HepG2 (cell line): ENCODE measurements around the gene PELI3. TPM values are rescaled to one million over a fixed set of nuclear protein-coding genes. Genes with fewer than 3 reads are reported as not detected.

Experiments used
- ATM ChIP-seq: fragments of 450-650 bp; IDR thresholded peaks from 2 replicates; pipeline ENCODE4 v1.7.1; 2017; ENCODE audit warnings: mild to moderate bottlenecking, borderline replicate concordance
- ETV5 ChIP-seq: IDR thresholded peaks from 2 replicates; pipeline ENCODE4 v1.6.1; 2018; ENCODE audit warnings: missing biosample characterization, missing genetic modification reagents, inconsistent platforms, borderline replicate concordance
- FOXM1 ChIP-seq: sonication (generic); formaldehyde crosslinking; IDR thresholded peaks from 2 replicates; pipeline ENCODE4 v1.5.0; 2020; ENCODE audit warnings: missing genetic modification reagents
- HHEX ChIP-seq: IDR thresholded peaks from 2 replicates; pipeline ENCODE4 v1.6.1; 2016; ENCODE audit warnings: control low read depth
- HOMEZ ChIP-seq: IDR thresholded peaks from 2 replicates; pipeline ENCODE4 v1.6.1; 2016; ENCODE audit warnings: low read depth
- LCORL ChIP-seq, 2 experiments: fragments of 450-650 bp in 1 of 2; sonication (generic) in 1 of 2; formaldehyde crosslinking in 1 of 2; IDR thresholded peaks; 2 replicates each; pipeline versions ENCODE4 v1.5.0 to v1.6.1; 2017 to 2020; ENCODE audit warnings: antibody characterized with exemption in 1 of 2, missing genetic modification reagents in 1 of 2
- MTA1 ChIP-seq: sonication (generic); formaldehyde crosslinking; IDR thresholded peaks from 2 replicates; pipeline ENCODE4 v1.4.0; 2020; ENCODE audit warnings: missing genetic modification reagents, mild to moderate bottlenecking, borderline replicate concordance
- NFE2L1 ChIP-seq: sonication (generic); formaldehyde crosslinking; IDR thresholded peaks from 2 replicates; pipeline ENCODE4 v1.4.0; 2020; ENCODE audit warnings: missing genetic modification reagents, mild to moderate bottlenecking, borderline replicate concordance
- RBM39 ChIP-seq: fragments of 200-400 bp; formaldehyde crosslinking; IDR thresholded peaks from one replicate; pipeline ENCODE4 v1.6.1; 2018; ENCODE audit warnings: antibody characterized with exemption, mild to moderate bottlenecking, low read depth, low read length; ENCODE audit not compliant: poor library complexity, severe bottlenecking
- RNF2 ChIP-seq: fragments of 450-650 bp; conservative IDR thresholded peaks from 2 replicates; pipeline ENCODE4 v1.6.1; 2016; ENCODE audit warnings: low read depth
- SALL2 ChIP-seq: sonication (generic); formaldehyde crosslinking; IDR thresholded peaks from 2 replicates; pipeline ENCODE4 v1.8.1; 2023; ENCODE audit warnings: mild to moderate bottlenecking, missing genetic modification reagents, inconsistent platforms
- SNAPC2 ChIP-seq: sonication (generic); formaldehyde crosslinking; IDR thresholded peaks from 2 replicates; pipeline ENCODE4 v1.8.1; 2022; ENCODE audit warnings: mild to moderate bottlenecking, missing genetic modification reagents
- SSRP1 ChIP-seq: IDR thresholded peaks from 2 replicates; pipeline ENCODE4 v1.6.1; 2016; ENCODE audit warnings: control low read depth
- TSC22D2 ChIP-seq: sonication (generic); formaldehyde crosslinking; IDR thresholded peaks from 2 replicates; pipeline ENCODE4 v1.5.1; 2020; ENCODE audit warnings: missing genetic modification reagents, mild to moderate bottlenecking, borderline replicate concordance
- ZBTB21 ChIP-seq: sonication (generic); formaldehyde crosslinking; IDR thresholded peaks from 2 replicates; pipeline ENCODE4 v1.4.0; 2020; ENCODE audit warnings: missing genetic modification reagents
- ZNF30 ChIP-seq: sonication (generic); formaldehyde crosslinking; IDR thresholded peaks from 2 replicates; pipeline ENCODE4 v1.5.0; 2020; ENCODE audit warnings: mild to moderate bottlenecking, missing genetic modification reagents
- ZNF337 ChIP-seq: sonication (generic); formaldehyde crosslinking; IDR thresholded peaks from 2 replicates; pipeline ENCODE4 v1.5.1; 2020; ENCODE audit warnings: missing genetic modification reagents, low read depth, mild to moderate bottlenecking, borderline replicate concordance
- ZNF674 ChIP-seq: sonication (generic); formaldehyde crosslinking; IDR thresholded peaks from 2 replicates; pipeline ENCODE4 v1.5.0; 2020; ENCODE audit warnings: low read depth, mild to moderate bottlenecking, missing genetic modification reagents
- ZNF883 ChIP-seq: sonication (generic); formaldehyde crosslinking; IDR thresholded peaks from 2 replicates; pipeline ENCODE4 v1.5.1; 2020; ENCODE audit warnings: mild to moderate bottlenecking, missing genetic modification reagents; ENCODE audit errors: not compliant biosample characterization
- ZSCAN29 ChIP-seq: sonication (generic); formaldehyde crosslinking; conservative IDR thresholded peaks from 2 replicates; pipeline ENCODE4 v1.4.0; 2020; ENCODE audit warnings: mild to moderate bottlenecking, missing genetic modification reagents
- polyA plus RNA-seq, 8 experiments: library from polyadenylated mRNA; depleted of rRNA in 3 of 8; stranded (reverse) in 7 of 8; unstranded in 1 of 8; fragments of >200 nt; fragmentation: Illumina TruSeq in 4 of 8; extraction: Trizol in 4 of 8; gene quantifications; 2 replicates each; pipeline versions ENCODE4 v1.2.1 to v1.2.3, GENCODE V29; 2011 to 2016; ENCODE audit warnings: low read depth in 4 of 8, missing spikeins in 1 of 8, mixed read lengths in 1 of 8; ENCODE audit not compliant: insufficient read depth in 1 of 8
- total RNA-seq, 5 experiments: library from RNA; depleted of rRNA; stranded (reverse); fragments of >200 nt; fragmentation: Illumina TruSeq; extraction: Trizol; gene quantifications; 2 replicates each; pipeline ENCODE4 v1.2.3, GENCODE V29; 2016; ENCODE audit warnings: low read depth in 1 of 5
- TF ChIP-seq, protein P1 (sequence below): sonication (generic); formaldehyde crosslinking; IDR thresholded peaks from 2 replicates; pipeline ENCODE4 v1.4.0; 2020; ENCODE audit warnings: missing genetic modification reagents, borderline replicate concordance
- TF ChIP-seq, protein P2 (sequence below): sonication (generic); formaldehyde crosslinking; IDR thresholded peaks from 2 replicates; pipeline ENCODE4 v1.4.0; 2020; ENCODE audit warnings: missing genetic modification reagents
- TF ChIP-seq, protein P3 (sequence below): IDR thresholded peaks from 2 replicates; pipeline ENCODE4 v1.6.1; 2016

Gene PELI3
- total and polyA plus RNA-seq, 2 of the 13 experiments (the other 11 are each of a cell fraction or from before 2014, with no cell fraction given), result 2.0 to 4.0 TPM

GRCh38 chr11:66479394-66480116 is 12.8 kb downstream of the PELI3 start (continued):
- TF ChIP-seq ZNF30 (CRISPR knock-in tag) (no peak), HOMEZ (CRISPR knock-in tag) (no peak), SSRP1 (CRISPR knock-in tag) (no peak), RBM39 (no peak), ZNF674 (no peak), NFE2L1 (CRISPR knock-in tag) (no peak), SNAPC2 (CRISPR knock-in tag) (no peak), SALL2 (0 out of 2 replicates have a peak, but pooled peaks have one; percentile 11), ZNF337 (CRISPR knock-in tag) (no peak), FOXM1 (CRISPR knock-in tag) (no peak), ATM (no peak), MTA1 (CRISPR knock-in tag) (peak; percentile 52; the same call in 1 of the 2 replicates), ZNF883 (CRISPR knock-in tag) (no peak), ETV5 (CRISPR knock-in tag) (no peak), HHEX (CRISPR knock-in tag) (no peak), RNF2 (no peak), TSC22D2 (CRISPR knock-in tag) (no peak), LCORL (IDR thresholded peaks at IDR 0.05) (no peak), LCORL (CRISPR knock-in tag; IDR thresholded peaks at IDR 0.05) (no peak), ZSCAN29 (CRISPR knock-in tag) (no peak), ZBTB21 (no peak; the same call in 1 of the 2 replicates)
- TF ChIP-seq, protein P1, sequence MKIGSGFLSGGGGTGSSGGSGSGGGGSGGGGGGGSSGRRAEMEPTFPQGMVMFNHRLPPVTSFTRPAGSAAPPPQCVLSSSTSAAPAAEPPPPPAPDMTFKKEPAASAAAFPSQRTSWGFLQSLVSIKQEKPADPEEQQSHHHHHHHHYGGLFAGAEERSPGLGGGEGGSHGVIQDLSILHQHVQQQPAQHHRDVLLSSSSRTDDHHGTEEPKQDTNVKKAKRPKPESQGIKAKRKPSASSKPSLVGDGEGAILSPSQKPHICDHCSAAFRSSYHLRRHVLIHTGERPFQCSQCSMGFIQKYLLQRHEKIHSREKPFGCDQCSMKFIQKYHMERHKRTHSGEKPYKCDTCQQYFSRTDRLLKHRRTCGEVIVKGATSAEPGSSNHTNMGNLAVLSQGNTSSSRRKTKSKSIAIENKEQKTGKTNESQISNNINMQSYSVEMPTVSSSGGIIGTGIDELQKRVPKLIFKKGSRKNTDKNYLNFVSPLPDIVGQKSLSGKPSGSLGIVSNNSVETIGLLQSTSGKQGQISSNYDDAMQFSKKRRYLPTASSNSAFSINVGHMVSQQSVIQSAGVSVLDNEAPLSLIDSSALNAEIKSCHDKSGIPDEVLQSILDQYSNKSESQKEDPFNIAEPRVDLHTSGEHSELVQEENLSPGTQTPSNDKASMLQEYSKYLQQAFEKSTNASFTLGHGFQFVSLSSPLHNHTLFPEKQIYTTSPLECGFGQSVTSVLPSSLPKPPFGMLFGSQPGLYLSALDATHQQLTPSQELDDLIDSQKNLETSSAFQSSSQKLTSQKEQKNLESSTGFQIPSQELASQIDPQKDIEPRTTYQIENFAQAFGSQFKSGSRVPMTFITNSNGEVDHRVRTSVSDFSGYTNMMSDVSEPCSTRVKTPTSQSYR, result no peak
- TF ChIP-seq, protein P2, sequence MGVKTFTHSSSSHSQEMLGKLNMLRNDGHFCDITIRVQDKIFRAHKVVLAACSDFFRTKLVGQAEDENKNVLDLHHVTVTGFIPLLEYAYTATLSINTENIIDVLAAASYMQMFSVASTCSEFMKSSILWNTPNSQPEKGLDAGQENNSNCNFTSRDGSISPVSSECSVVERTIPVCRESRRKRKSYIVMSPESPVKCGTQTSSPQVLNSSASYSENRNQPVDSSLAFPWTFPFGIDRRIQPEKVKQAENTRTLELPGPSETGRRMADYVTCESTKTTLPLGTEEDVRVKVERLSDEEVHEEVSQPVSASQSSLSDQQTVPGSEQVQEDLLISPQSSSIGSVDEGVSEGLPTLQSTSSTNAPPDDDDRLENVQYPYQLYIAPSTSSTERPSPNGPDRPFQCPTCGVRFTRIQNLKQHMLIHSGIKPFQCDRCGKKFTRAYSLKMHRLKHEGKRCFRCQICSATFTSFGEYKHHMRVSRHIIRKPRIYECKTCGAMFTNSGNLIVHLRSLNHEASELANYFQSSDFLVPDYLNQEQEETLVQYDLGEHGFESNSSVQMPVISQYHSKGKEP (CRISPR knock-in tag), result no peak
- TF ChIP-seq, protein P3, sequence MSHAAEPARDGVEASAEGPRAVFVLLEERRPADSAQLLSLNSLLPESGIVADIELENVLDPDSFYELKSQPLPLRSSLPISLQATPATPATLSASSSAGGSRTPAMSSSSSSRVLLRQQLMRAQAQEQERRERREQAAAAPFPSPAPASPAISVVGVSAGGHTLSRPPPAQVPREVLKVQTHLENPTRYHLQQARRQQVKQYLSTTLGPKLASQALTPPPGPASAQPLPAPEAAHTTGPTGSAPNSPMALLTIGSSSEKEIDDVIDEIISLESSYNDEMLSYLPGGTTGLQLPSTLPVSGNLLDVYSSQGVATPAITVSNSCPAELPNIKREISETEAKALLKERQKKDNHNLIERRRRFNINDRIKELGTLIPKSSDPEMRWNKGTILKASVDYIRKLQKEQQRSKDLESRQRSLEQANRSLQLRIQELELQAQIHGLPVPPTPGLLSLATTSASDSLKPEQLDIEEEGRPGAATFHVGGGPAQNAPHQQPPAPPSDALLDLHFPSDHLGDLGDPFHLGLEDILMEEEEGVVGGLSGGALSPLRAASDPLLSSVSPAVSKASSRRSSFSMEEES (CRISPR knock-in tag), result 0 out of 2 replicates have a peak, but pooled peaks have one; percentile 33
